Loucy (cell line): Measurements from ENCODE around the gene CDK11A.

ENCODE experiments used
- EZH2phosphoT487 ChIP-seq: fragments of 200-600 bp; IDR thresholded peaks from 2 replicates; pipeline ENCODE4 v1.6.1; 2018; ENCODE audit warnings: antibody characterized with exemption, mild to moderate bottlenecking, moderate library complexity, borderline replicate concordance
- TF ChIP-seq, protein P1 (sequence below): fragments of 200-600 bp; sonication (generic); conservative IDR thresholded peaks from 2 replicates; pipeline ENCODE4 v1.5.1; 2014; ENCODE audit warnings: mild to moderate bottlenecking, antibody characterized with exemption, low read length

DNA sequence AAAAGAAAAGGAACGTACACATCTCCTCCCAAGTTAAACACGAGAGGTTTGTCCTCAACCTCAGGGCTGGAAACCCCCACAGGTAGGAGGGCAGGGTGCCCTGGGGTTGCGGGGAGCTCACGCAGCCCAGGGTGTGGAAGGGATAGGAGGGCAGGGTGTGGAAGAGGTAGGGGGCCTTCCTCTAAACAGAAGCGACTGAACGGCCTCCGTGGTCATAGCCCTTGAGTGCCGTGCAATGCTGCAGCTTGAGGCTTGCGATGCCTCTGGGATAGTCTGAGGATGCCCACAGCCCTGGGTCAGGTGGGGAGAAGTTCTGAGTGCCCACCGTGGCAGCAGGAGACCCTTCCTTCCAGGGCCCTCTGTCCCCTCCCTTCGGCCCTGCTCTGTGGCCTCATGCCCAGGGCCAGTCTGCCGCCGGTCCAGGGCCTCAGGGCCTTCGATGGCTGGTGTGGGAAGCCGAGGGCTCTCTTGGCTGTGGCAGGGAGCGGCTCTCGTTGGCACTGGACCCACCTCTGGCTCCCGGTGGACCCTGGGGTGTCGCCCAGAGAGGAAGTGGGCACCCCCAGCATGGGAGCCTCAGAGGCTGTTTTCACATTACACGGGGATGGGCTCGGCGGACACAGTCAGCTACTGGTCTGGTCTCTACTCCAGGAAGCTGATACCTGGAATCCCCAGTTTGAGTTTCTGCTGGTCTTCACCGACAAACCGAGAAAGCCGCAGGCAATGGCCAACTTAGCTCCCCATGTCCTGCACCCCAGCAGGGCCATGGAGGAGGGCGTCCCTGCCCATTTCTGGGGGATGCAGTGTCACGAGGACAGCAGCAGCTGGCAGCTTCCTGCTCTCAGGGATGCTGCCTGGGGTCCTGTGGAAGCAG lies 59.0 kb downstream of the CDK11A start:
- TF ChIP-seq, protein P1, sequence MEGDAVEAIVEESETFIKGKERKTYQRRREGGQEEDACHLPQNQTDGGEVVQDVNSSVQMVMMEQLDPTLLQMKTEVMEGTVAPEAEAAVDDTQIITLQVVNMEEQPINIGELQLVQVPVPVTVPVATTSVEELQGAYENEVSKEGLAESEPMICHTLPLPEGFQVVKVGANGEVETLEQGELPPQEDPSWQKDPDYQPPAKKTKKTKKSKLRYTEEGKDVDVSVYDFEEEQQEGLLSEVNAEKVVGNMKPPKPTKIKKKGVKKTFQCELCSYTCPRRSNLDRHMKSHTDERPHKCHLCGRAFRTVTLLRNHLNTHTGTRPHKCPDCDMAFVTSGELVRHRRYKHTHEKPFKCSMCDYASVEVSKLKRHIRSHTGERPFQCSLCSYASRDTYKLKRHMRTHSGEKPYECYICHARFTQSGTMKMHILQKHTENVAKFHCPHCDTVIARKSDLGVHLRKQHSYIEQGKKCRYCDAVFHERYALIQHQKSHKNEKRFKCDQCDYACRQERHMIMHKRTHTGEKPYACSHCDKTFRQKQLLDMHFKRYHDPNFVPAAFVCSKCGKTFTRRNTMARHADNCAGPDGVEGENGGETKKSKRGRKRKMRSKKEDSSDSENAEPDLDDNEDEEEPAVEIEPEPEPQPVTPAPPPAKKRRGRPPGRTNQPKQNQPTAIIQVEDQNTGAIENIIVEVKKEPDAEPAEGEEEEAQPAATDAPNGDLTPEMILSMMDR, result no peak
- TF ChIP-seq EZH2phosphoT487, result no peak
